GM21390 (cell line): Measurements from ENCODE around the gene STX5.
"Not testable (repeated sequence)": the region's sequence is repeated elsewhere in the genome, so short reads cannot be mapped to it uniquely, and the experiment has no call there.

Experiments used
- ATAC-seq: cut with Tn5 transposase; IDR thresholded peaks from one replicate; pipeline ENCODE4 v1.9.1; 2021; ENCODE audit not compliant: unreplicated experiment

Gene STX5

GRCh38 chr11:62854013-62854824, 22.4 kb upstream of the STX5 start:
- no peak for ATAC-seq

- ATAC-seq = no peak
These were observed 21.6 kb upstream of the STX5 start for GRCh38 chr11:62853279-62853965.

- no peak for ATAC-seq
These were observed 20.8 kb upstream of the STX5 start for GRCh38 chr11:62852523-62853188.

- no peak for ATAC-seq
These were observed 20.1 kb upstream of the STX5 start for GRCh38 chr11:62851807-62852522.

GRCh38 chr11:62850911-62851806, 19.3 kb upstream of the STX5 start:
- ATAC-seq = no peak

GRCh38 chr11:62847767-62848314, 16.0 kb upstream of the STX5 start:
- ATAC-seq = no peak

GRCh38 chr11:62846177-62846576, 14.3 kb upstream of the STX5 start:
- ATAC-seq = no peak

- no peak for ATAC-seq
These were observed 12.3 kb upstream of the STX5 start for GRCh38 chr11:62844154-62844553.

GRCh38 chr11:62843466-62843865, 11.6 kb upstream of the STX5 start:
- ATAC-seq = no peak

GRCh38 chr11:62842891-62843290, 11.0 kb upstream of the STX5 start:
- ATAC-seq = not testable (repeated sequence)

GRCh38 chr11:62842171-62842741, 10.4 kb upstream of the STX5 start:
- ATAC-seq = no peak

GRCh38 chr11:62841361-62842170, 9.7 kb upstream of the STX5 start:
- ATAC-seq = peak; percentile 60

GRCh38 chr11:62840721-62841360, 9.0 kb upstream of the STX5 start:
- not testable (repeated sequence) for ATAC-seq

GRCh38 chr11:62839050-62839945, 7.4 kb upstream of the STX5 start, which contains the start of gene WDR74:
TSS of gene WDR74 (minus strand) at chr11:62839590. CDS start at chr11:62839570, 20 bp downstream.
- peak; percentile 50 for ATAC-seq

GRCh38 chr11:62835336-62835735, 3.5 kb upstream of the STX5 start:
- no peak for ATAC-seq

- ATAC-seq = peak; percentile 5
These were observed 734 bp upstream of the STX5 start, which contains the start of gene TEX54 for GRCh38 chr11:62832336-62833234. TSS of gene TEX54 (minus strand) at chr11:62832841.
